Ishikawa (cell line): Measurements from ENCODE around the gene IFNGR1.

Source experiments
- CEBPB ChIP-seq: IDR thresholded peaks from 2 replicates; pipeline ENCODE4 v1.6.1; 2012
- CREB1 ChIP-seq: IDR thresholded peaks from 2 replicates; pipeline ENCODE4 v1.6.1; 2012; ENCODE audit warnings: low read depth
- EGR1 ChIP-seq: IDR thresholded peaks from 2 replicates; pipeline ENCODE4 v1.6.1; 2012
- EP300 ChIP-seq: IDR thresholded peaks from 2 replicates; pipeline ENCODE4 v1.6.1; 2012; ENCODE audit warnings: borderline replicate concordance
- FOXM1 ChIP-seq: IDR thresholded peaks from 2 replicates; pipeline ENCODE4 v1.6.1; 2012; ENCODE audit warnings: low read depth, borderline replicate concordance
- MAX ChIP-seq: IDR thresholded peaks from 2 replicates; pipeline ENCODE4 v1.6.1; 2012
- NFIC ChIP-seq: IDR thresholded peaks from 2 replicates; pipeline ENCODE4 v1.6.1; 2012
- RAD21 ChIP-seq: IDR thresholded peaks from 2 replicates; pipeline ENCODE4 v1.6.1; 2012; ENCODE audit warnings: low read depth
- REST ChIP-seq: IDR thresholded peaks from 2 replicates; pipeline ENCODE4 v1.6.1; 2012; ENCODE audit warnings: low read depth, mild to moderate bottlenecking
- TAF1 ChIP-seq: IDR thresholded peaks from 2 replicates; pipeline ENCODE4 v1.6.1; 2012; ENCODE audit warnings: low read depth, mild to moderate bottlenecking
- TCF12 ChIP-seq: IDR thresholded peaks from 2 replicates; pipeline ENCODE4 v1.6.1; 2012; ENCODE audit warnings: low read depth
- TEAD4 ChIP-seq: IDR thresholded peaks from 2 replicates; pipeline ENCODE4 v1.6.1; 2012
- YY1 ChIP-seq: IDR thresholded peaks from 2 replicates; pipeline ENCODE4 v1.6.1; 2012; ENCODE audit warnings: low read depth
- ZBTB7A ChIP-seq: IDR thresholded peaks from 2 replicates; pipeline ENCODE4 v1.6.1; 2012; ENCODE audit warnings: low read depth
- TF ChIP-seq, protein P1 (sequence below): IDR thresholded peaks from 2 replicates; pipeline ENCODE4 v1.6.1; 2012

Gene IFNGR1

GRCh38 chr6:137246164-137246563, 27.0 kb upstream of the IFNGR1 start:
- TF ChIP-seq NFIC = no peak
- no peak for TF ChIP-seq CEBPB
- no peak for TF ChIP-seq TAF1
- TF ChIP-seq YY1 = no peak
- TF ChIP-seq REST = no peak
- TF ChIP-seq MAX = no peak
- no peak for TF ChIP-seq TCF12
- TF ChIP-seq EP300 = no peak
- TF ChIP-seq ZBTB7A = no peak
- no peak for TF ChIP-seq FOXM1

- TF ChIP-seq TAF1 (no peak), FOXM1 (no peak), YY1 (no peak), MAX (no peak), REST (no peak), CREB1 (no peak), EP300 (no peak), ZBTB7A (no peak), RAD21 (no peak), CEBPB (no peak), NFIC (no peak), TCF12 (no peak), TEAD4 (no peak), EGR1 (no peak)
- TF ChIP-seq, protein P1, sequence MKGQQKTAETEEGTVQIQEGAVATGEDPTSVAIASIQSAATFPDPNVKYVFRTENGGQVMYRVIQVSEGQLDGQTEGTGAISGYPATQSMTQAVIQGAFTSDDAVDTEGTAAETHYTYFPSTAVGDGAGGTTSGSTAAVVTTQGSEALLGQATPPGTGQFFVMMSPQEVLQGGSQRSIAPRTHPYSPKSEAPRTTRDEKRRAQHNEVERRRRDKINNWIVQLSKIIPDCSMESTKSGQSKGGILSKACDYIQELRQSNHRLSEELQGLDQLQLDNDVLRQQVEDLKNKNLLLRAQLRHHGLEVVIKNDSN = no peak
Observed at GRCh38 chr6:137241481-137242038, 22.4 kb upstream of the IFNGR1 start.

DNA sequence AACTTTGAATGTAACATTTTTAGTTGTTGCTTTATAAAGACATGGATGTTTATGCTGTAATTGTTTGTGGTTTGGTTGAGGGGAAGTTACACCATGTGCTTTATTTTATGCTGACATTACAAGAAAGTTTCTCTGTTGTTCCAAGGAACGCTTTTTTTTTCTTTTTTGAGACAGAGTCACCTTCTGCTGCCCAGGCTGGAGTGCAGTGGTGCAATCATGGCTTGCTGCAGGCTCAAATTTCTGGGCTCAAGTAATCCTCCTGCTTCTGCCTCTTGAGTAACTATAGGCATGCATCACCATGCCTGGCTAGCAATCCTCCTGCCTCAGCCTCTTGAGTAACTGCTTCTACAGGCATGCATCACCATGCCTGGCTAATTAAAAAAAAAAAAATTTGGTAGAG, 21.0 kb upstream of the IFNGR1 start:
- no peak for TF ChIP-seq ZBTB7A
- TF ChIP-seq CREB1 = no peak
- TF ChIP-seq RAD21 = no peak
- TF ChIP-seq NFIC = no peak
- no peak for TF ChIP-seq REST
- TF ChIP-seq FOXM1 = no peak
- no peak for TF ChIP-seq EP300

- no peak for TF ChIP-seq CEBPB
- TF ChIP-seq ZBTB7A = no peak
- no peak for TF ChIP-seq CREB1
- TF ChIP-seq TCF12 = no peak
- TF ChIP-seq REST = no peak
- no peak for TF ChIP-seq EGR1
- TF ChIP-seq NFIC = no peak
- TF ChIP-seq TAF1 = no peak
- no peak for TF ChIP-seq EP300
- no peak for TF ChIP-seq RAD21
- no peak for TF ChIP-seq MAX
Observed at GRCh38 chr6:137237413-137238170, 18.4 kb upstream of the IFNGR1 start.
